Amniotic stem cell (primary cell): ENCODE measurements around the gene N4BP2.

Experiments
- DNase-seq: peaks from one replicate; lab custom pipeline; 2025; lab: John Stamatoyannopoulos, UW

Gene N4BP2

DNA sequence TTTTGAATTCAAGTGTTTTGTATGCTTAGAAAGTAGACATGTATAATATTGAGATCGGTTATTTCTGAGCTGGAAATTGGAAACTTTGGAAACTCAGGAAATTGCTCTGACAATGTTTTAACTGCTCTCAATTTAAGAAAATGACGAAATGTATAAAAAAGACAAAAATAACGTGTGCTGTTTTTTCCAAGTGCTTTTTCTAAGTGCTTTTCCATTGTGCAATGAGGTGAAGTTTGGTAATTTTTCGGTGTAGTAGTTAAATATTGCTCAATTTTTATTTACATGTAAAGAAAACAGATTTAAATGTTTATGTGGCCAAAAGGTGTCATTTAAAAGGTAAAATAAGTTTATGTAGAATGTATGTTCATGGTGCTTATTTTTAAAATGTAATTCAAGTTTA lies 100.8 kb downstream of the N4BP2 start:
- DNase-seq = no peak

DNA sequence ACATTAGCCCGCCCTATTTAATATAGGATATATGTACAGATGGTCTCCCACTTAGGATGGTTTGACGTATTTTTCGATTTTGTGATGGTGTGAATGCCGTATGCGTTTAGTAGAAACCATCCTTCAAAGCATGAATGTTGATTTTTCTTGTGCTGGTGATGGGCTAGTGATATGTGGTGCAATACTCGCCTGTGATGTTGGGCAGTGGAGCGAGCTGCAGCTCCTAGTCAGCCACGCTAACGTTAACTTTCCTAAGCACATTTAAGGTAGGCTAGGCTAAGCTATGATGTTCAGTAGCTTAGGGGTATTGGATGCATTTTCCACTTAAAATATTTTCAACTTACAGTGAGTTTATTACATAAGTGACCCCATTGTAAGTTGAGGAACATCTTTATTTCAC lies 103.6 kb downstream of the N4BP2 start:
- DNase-seq = no peak

DNA sequence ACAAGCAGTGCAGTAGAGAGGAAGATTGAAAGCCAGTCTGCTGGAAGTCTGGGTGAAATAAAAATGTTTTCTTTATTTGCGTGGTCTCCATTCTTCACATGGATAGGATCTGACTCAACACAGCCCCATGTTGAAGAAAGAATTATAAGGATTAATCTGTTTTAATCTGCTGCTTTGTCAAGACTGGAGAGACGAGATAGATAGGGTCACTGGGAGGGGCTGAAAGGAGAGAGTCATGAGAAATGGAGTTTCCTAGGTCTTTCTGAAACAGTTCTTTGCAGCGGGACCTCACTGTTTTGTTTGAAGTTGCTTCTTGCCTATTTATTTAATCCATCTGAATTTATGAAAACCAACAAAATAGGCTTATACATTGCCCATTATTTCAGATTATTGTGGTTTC lies 107.8 kb downstream of the N4BP2 start:
- DNase-seq = no peak

DNA sequence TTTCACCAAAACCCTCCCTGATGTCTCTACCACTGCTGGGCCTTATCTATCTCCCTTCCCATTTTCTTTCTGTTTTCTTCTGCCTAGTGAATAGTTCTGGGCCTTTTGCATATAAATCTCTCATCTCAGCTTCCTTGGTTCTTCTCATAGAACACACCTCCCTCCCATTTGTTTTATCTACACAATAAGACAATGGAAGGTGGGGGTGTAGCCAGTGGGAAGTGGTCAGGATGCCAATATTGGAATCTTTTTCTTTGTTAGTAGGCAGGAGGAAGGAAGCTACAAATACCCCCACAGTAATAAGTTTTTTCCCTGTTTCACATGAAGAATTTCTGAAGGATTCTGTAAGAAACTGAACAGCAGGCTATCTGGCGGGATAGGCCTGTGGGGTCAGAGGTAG lies 109.3 kb downstream of the N4BP2 start:
- no peak for DNase-seq

DNA sequence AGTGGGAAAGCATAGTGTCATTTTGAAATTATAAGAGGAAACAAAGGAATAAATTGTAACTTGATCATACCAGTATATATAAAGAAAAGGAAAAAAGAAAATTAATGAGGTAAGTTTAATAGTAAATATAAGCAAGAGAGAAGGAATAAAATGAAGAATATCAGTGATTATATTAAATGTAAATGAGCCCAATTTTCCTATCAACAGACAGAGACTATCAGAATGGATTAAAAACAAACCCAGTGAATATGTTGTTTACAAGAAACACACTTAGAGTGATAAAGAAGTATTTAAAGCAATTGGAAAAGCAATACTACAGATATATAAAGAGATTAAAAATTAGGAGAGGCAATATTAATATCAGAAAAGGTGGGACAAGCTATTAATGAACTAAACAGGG lies 111.4 kb downstream of the N4BP2 start:
- no peak for DNase-seq

DNA sequence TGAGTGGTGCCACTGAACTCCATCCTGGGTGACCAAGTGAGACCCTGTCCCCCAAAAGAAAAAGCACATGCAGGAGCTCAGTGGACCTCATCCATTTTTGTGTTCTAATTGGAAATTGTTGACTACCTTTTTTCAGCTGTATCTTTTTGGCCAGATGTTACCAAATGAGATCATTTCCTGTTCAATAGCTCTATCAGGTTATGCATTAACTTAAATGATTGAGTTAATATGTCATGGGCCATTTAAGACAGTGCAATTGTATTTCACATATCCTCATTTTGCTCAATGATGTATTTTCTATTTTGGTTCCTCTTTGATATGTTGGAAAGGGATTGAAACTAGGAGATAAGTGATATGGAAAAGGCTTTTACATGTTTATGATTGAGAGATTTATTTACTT lies 113.9 kb downstream of the N4BP2 start:
- DNase-seq = no peak

DNA sequence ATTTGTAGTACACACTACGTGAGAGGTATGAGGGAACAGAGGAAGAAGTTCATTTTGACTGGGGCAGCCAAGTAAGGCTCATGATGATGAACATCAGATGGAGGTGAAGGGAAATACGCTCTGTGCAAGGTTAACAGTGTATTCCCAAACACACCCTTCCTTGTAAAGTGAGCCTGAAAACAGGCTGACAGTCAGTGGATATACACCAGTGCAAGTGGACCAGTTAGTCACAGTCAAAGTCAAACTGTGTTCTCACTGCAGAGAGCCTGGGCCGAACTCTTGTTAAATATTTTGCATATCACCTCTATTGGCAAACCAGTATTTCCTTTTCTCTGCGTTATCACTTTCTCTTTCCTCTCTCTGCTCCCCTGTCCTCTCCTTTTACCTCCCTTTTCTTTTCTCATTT lies 116.8 kb downstream of the N4BP2 start:
- no peak for DNase-seq

DNA sequence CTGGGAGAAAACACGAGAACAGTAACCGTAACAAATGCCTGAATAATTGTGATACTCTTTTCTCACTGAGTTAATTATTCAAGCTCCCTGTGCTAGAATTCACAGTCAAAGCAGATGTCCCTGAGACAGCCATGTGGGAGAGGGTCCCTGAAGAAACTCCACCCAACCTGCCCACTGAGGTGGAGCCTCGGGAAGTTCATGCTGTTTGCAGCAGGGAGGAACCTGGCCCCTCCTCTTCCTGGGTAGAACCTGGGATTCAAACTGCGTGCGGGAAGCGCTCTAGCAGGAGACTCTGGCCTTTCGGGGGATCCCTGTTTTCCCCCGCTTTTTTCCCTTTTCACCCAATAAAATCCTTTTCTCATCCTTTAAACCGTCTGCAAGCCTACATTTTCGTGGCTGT lies 120.0 kb downstream of the N4BP2 start:
- no peak for DNase-seq

DNA sequence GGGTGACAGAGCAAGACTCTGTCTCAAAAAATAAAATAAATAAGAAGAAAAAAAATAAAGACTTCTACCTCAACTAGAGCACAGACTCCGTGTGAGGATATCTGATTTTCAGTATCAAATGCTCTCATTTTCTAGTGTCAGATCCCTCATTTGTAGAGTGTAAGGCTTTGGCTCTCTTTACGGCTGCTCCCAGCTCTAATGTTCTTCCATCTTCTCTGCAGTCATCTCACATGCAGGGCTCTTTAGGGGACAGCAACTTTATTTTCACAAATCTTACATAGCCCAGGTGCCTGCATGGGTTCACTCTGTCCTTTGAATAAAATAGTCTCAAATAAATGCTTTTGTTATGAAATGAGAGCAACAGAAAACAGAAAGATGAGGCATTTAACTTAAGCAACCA lies 120.9 kb downstream of the N4BP2 start:
- no peak for DNase-seq

DNA sequence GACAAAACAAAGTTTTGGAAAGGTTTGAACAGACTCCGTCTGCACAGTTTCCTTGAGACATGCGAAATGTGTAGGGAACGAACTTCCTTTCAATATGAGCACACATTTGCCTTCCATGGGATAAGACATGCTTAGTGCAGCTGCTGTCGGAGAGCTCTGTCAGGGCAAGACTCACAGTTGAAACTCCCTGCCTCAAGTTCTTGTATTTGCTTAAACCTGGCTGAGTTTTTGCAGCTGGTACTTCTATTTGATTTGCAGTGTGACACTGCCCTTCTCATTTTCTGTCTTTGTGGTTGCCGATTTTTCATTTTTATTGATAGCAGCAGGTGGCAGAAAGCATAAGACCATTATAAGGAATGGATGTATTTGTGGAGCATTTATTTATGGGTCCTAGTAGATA lies 122.0 kb downstream of the N4BP2 start:
- no peak for DNase-seq

DNA sequence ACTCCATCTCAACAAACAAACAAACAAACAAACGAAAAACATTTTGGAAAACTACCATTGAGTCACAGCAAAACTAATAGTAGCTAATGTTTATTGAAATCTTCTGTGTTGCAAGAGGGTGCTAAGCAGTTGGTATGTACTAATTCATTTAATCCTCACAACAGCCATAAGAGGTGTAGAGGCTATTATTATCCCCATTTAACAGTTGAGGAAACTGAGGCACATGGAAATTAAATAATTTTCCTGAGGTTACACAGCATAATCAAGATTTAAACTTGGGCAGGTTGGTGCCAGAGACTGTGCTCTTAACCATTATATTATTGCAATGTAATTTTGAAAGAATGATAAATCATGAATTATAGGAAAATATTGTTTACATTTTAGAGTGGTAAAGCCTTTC lies 122.7 kb downstream of the N4BP2 start:
- no peak for DNase-seq

DNA sequence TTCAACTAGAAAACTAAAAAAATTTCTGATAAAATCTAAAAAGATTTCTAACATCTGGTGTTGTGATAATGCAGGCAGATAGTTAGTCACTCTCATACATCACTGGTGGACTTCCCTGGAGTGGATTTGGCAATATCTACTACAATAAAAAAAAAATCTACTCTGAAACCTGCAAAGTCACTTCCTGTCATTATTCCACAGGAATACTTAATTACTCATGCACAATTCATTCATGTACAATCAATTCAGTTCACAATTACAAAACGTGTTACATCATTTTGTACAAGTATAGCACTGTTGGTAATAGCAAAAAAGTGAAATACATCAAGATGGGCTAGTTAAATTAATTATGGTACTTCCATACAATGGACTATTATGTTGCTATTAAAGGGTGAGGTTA lies 123.7 kb downstream of the N4BP2 start:
- DNase-seq = no peak

DNA sequence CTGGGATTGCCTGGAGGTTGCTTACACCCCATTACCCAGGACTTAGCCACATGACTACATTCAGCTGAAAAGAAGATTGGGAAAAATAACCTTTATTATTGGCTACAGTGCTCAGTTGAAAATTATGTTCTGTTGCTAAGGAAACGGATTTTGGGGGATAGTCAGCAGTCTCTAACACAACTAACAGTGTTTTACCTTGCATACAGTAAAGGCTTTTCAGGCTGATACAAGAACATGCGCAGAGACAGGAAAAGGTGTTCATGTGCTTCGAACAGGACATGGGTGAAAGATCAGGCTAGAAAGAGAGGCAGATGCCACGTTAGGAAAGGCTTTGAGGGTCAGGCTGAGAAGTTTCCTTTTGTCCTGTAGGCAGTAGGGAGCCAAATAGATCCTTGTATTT lies 125.4 kb downstream of the N4BP2 start:
- DNase-seq = no peak

DNA sequence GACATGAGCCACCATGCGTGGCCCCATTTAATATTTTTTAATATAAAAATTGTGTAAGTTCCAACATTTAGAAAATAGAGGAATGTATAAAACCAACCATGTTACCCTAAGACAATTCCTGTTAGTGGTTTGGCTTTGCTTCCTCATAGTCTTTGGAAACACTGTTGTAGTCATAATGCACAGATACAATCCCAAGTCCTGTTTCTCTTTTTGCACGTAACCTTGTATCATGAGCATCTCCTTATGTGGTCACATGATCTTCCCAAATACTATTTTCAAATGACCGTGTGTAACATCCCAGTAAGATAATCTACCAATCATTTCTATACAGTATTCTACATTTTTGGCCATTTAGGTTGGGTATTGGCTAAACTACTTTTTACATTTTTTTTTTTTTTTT lies 126.3 kb downstream of the N4BP2 start:
- DNase-seq = no peak

DNA sequence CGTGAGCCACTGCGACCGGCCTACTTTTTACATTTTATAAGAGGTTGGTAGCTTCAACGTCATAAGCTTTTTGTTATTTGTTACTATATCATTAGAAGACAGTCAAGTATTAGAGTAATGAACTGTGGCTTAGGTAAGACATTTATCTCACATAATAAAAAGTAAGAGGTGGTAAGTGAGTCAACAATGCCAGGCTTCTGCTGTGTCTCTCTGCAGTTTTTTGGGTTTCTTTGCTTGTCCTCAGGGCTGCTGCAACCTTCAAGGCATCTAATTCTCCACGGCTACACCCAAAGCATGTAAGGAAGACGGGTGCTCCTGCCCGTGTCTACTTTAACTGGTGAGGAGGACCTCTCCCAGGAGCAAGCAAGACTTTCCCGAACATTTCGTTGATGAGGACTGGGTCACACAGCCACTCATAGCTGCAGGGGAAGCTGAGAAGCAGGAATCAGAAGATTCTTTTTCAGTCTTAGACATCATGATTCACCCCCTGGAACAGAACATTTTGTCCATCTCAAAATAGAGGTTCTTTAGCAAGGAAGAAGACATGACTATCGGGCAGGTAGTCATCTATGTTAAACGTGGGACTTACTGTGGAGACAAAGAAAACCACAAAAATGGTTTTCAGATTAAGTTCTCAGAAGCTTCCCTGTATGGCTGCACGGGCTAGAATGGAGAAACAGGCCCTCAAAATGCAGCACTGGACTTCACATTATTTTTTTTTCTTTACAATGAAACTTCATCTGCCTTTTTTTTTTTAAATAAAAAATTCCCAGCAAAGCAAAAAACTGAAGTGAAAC lies 127.2 kb downstream of the N4BP2 start:
- no peak for DNase-seq

DNA sequence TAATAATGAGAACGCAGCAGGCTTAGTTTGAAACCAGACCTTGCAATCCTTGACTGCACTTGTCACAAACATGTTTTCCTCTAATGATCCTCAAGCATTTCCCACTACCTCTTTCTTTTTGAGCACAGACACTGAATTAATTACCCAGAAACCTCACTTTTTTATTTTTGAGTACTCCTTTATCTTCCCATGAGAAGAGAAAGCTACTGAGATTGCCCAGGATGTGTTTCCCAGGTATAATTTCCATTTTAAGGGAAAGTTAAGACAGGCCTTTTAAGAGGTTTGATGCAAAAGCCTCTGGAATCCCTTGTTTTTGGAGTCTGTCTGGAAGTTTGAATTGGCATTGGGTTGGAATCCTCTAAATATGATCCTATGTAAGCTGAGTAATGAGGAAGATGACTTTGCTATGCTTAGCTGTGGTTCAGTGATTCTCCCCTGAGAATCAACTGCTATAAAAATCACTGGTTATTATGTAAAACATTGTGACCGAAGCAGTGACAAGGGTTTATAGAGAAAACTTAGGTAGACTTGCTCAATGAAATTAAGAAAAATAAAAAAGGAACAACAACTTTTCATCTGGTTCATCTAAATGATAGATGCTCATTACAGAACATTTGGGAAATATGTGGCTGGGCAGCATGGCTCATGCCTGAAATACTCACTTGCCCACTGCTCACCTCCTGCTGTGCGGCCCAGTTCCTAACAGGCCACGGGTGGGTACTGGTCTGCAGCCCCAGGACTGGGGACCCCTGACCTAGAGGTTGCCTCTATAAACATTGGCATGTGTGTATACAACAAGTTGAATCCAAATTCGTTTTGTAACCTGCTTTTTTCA lies 129.4 kb downstream of the N4BP2 start:
- DNase-seq = no peak

DNA sequence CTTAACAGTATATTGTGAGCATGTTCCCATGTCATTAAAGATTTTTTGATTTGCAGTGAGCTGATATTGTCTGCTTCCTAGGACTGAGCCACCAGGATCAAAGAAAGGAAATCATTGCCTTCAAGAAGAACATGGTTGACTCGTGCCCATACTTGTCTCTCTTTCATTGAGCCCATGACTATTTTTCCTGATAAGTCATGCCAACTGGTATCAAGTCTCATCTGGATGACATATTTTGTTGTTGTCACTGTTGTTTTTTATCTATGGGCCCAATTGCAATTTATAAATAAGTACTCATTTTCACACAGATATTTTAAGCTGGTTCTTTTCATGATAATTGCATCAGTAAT lies 130.0 kb downstream of the N4BP2 start:
- no peak for DNase-seq

DNA sequence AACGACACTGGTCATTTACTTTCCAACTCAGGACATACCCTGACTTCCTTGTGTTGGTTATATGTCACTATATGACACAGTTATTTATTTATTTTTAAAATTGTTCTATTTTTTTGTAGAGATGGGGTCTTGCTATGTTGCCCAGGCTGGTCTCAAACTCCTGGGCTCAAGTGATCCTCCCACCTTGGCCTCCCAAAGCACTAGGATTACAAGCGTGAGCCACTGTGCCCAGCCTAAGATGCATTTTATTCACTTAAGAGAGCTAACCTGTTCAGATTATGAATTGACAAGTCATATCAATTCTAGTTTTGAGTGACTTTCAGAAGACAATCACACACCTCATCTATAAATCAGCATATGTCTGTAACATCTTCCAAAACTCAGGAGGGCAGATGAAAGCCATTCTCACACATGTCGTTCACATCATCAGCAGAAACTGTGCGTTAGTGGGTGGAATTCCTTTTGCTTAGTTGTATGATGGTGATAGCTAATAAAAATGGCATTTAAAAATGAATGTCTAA lies 130.8 kb downstream of the N4BP2 start:
- DNase-seq = no peak

DNA sequence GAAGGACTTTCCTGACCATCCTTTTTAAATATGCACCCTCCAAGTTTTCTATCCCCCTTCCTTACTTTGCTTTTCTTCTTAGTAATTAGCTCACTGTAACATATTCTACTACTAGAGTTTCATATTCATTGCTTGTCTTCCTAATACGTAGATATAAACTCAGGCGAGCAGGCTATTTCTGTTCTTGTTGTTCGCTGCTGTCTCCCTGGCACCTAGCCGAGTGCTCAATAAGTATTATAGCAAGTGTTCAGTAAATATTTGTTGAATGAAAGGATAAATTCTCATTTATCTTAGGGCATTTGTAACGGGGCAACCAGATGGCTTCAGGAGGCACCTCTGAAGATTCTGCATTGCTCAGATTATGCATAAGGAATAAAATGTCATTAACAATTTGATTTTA lies 133.4 kb downstream of the N4BP2 start:
- DNase-seq = no peak

DNA sequence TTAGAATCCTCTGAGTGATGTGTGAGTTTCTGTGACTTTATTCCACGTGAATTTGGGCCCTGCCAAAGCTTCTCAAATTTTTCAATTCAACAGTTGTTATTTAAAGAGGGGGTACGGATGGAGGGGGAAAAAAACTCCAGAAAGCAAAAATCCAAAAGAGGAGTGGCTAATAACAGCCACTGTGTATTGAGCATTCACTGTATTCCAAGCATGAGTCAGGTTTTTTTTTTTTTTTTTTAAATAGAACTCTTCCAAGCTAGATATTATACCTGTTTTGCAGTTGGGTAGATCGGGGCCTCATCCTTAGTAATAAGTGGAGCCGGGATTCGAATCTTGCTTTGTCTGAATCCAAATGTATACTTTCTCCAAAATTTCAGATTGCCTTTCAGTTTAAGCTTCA lies 133.8 kb downstream of the N4BP2 start:
- DNase-seq = no peak

DNA sequence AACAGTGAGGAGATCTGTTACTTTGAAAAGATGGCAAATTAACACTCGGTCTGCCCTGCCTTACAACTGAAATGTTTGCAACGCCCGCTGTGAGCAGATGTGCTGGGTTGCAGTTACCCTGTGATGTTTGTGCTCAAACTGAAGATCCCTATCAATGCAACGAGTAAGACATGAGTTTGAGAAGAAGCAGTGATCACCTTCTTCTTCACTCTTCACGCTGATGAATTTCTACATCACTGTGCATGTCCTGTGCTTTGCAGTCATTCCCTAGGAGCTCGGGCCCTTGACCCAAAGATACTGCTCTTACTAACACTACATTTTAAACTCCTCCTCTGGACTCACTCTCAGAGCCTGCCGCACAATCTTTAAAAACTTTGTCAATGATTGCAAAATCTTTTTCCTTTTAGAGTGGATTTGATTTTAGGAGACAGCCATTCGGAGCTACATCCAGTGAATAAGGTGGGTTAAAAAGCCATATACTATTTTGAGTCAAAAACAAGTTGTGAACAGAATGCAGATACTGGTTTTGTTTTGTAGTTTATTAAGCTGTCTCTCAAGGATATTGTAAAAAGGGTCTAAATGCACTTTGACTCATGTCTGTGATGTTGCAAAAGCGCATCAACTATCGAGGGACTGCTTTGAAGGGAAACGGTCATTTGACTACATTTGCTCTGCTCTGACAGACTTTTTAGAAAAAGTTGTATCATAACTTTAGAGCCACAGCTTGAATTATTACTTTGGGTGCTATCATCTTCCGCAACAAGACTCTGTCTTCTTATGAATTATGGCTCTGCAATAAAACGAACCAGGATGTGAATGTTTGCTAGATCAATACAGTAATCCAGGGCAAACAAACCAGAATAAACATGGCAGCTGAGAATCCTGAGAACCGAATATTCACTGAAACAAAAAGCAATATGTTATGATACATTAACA lies 134.5 kb downstream of the N4BP2 start:
- no peak for DNase-seq
